GM13976 (cell line): ENCODE data around the gene ARSG.

Experiments
- DNase-seq: peaks from one replicate; pipeline ENCODE4 v3.0.0; 2012; ENCODE audit warnings: low spot score
- in situ Hi-C: fragments of 300-500 bp; cut with MboI; formaldehyde crosslinking; loops from one replicate; pipeline ENCODE4 v1.12.0; 2022; ENCODE audit warnings: low sequenced_read_pairs, mixed read lengths, inconsistent platforms; ENCODE audit not compliant: unreplicated experiment
- TF ChIP-seq, protein P1 (sequence below): IDR thresholded peaks from 2 replicates; pipeline ENCODE4 v1.5.1; 2012; ENCODE audit warnings: borderline replicate concordance, mild to moderate bottlenecking; ENCODE audit not compliant: insufficient read depth; ENCODE audit errors: extremely low read depth, missing control alignments, control extremely low read depth

ARSG gene

GRCh38 chr17:68381076-68381900, 90.0 kb downstream of the ARSG start:
- in situ Hi-C loops = no loop called here

GRCh38 chr17:68382582-68383085, 91.3 kb downstream of the ARSG start:
- TF ChIP-seq, protein P1, sequence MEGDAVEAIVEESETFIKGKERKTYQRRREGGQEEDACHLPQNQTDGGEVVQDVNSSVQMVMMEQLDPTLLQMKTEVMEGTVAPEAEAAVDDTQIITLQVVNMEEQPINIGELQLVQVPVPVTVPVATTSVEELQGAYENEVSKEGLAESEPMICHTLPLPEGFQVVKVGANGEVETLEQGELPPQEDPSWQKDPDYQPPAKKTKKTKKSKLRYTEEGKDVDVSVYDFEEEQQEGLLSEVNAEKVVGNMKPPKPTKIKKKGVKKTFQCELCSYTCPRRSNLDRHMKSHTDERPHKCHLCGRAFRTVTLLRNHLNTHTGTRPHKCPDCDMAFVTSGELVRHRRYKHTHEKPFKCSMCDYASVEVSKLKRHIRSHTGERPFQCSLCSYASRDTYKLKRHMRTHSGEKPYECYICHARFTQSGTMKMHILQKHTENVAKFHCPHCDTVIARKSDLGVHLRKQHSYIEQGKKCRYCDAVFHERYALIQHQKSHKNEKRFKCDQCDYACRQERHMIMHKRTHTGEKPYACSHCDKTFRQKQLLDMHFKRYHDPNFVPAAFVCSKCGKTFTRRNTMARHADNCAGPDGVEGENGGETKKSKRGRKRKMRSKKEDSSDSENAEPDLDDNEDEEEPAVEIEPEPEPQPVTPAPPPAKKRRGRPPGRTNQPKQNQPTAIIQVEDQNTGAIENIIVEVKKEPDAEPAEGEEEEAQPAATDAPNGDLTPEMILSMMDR = no peak
- in situ Hi-C loops = no loop called here

More at GRCh38 chr17:68381076-68381900, 90.0 kb downstream of the ARSG start:
- TF ChIP-seq, protein P1 = no peak
- no peak for DNase-seq

GRCh38 chr17:68383120-68383442, 91.8 kb downstream of the ARSG start:
- no peak for DNase-seq
- TF ChIP-seq, protein P1 = no peak
- in situ Hi-C loops = no loop called here

More at GRCh38 chr17:68382582-68383085, 91.3 kb downstream of the ARSG start:
- no peak for DNase-seq

GRCh38 chr17:68383443-68384321, 92.4 kb downstream of the ARSG start:
- no peak for DNase-seq
- in situ Hi-C loops = no loop called here
- TF ChIP-seq, protein P1 = no peak

- DNase-seq = no peak
- TF ChIP-seq, protein P1 = no peak
- in situ Hi-C loops = no loop called here
These were observed 93.2 kb downstream of the ARSG start for GRCh38 chr17:68384471-68384870.

DNA sequence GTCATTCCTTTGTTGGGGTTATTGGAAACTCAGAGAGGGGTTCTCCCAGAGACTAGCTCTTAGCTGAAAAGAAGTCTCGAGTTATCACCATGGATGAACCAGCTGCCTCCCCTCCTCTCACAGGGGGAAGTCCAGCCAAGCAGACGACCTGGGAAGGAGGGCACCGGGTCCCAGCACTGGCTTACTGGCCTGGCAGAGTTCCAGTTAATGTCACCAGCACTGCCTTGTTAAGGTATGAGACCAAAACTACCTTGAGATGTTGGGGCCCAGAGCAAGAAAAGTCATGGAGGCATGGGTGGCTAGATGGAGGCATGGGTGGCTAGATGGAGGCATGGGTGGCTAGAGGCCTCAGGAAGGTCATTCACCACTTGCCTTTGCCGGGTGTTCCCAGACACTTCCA, 93.6 kb downstream of the ARSG start:
- TF ChIP-seq, protein P1 = no peak
- DNase-seq = no peak
- in situ Hi-C loops = no loop called here
